SH-SY5Y (cell line): ENCODE measurements around the gene RPS6KC1.

ENCODE experiments used
- GATA2 ChIP-seq: IDR thresholded peaks from 2 replicates; pipeline ENCODE4 v1.6.1; 2011; ENCODE audit warnings: mild to moderate bottlenecking, low read depth, low read length
- GATA3 ChIP-seq: IDR thresholded peaks from 2 replicates; pipeline ENCODE4 v1.6.1; 2011; ENCODE audit warnings: low read depth, mild to moderate bottlenecking, low read length, moderate library complexity

Gene RPS6KC1

GRCh38 chr1:213164561-213164960, 113.5 kb downstream of the RPS6KC1 start:
- no peak for TF ChIP-seq GATA3
- TF ChIP-seq GATA2, result no peak

- TF ChIP-seq GATA3, result no peak
- TF ChIP-seq GATA2, result no peak
These were observed 115.8 kb downstream of the RPS6KC1 start for GRCh38 chr1:213166852-213167251.

DNA sequence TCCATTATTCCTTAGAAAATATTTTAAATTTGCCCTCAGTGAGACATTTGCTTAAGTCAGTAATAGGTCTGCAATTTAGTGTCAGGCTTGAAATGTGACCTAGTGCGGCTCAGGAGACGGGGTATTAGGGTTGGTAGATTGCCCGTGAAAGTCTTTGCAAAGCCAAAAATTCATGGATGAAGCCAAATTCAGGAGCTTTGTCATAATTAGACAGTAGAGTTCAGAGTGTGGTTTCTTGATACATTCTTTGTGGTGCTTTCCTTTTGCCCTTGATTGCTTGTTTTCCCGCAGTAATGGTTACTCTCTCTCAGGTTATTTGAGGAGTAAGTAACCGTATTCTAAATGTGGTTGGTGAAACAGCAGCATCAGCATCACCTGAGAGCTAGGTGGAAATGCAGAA, 120.7 kb downstream of the RPS6KC1 start:
- no peak for TF ChIP-seq GATA2
- no peak for TF ChIP-seq GATA3

GRCh38 chr1:213176341-213176740, 125.3 kb downstream of the RPS6KC1 start:
- TF ChIP-seq GATA2 (no peak), GATA3 (no peak)

GRCh38 chr1:213179784-213180183, 128.7 kb downstream of the RPS6KC1 start:
- TF ChIP-seq GATA2 (no peak), GATA3 (no peak)

DNA sequence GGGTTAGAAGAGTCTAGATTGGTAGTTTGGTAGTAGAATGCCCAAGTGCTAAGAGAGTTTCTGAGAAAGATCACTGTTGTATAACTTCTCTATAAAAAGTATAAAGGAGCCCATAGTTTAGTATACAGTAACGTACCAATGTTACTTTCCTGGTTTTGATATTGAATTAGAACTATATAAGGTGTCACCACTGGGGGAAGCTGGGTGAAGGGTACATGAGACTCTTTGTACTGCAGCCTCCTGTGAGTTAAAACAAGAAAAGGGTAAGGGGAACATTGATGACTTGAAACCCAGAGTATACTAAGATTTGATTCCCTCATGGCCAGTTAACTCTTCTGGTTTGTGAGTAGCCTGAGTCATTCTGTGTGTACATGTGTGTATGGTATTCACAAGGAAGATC, 129.8 kb downstream of the RPS6KC1 start:
- no peak for TF ChIP-seq GATA3
- TF ChIP-seq GATA2, result no peak

DNA sequence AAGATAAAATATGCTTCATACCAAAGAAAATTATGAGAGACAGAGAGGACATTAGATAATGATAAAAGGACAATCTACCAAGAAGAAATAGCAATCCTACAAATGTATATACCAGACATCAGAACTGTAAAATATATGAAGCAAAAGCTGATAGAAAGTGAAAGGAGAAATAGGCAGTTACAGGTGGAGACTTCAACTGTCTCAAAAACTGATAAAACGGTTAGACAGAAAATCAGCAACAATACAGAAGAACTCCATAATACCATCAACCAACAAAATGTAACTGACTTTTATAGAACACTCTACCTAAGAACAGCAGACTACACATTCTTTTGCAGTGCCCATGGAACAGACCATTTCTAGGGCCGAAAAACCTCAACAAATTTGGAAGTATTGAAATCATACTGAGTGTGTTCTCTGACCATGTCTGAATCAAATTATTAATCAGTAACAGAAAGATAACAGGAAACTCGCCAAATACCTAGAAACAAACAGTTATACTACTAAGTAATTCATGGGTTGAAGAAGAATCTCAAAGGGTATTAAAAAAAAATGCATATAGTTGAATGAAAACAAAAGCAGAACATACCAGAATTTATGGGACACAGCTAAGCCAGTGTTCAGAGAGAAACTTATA, 132.1 kb downstream of the RPS6KC1 start:
- no peak for TF ChIP-seq GATA2
- TF ChIP-seq GATA3, result no peak

- TF ChIP-seq GATA2 (no peak), GATA3 (no peak)
These were observed 135.1 kb downstream of the RPS6KC1 start for GRCh38 chr1:213186168-213186567.

DNA sequence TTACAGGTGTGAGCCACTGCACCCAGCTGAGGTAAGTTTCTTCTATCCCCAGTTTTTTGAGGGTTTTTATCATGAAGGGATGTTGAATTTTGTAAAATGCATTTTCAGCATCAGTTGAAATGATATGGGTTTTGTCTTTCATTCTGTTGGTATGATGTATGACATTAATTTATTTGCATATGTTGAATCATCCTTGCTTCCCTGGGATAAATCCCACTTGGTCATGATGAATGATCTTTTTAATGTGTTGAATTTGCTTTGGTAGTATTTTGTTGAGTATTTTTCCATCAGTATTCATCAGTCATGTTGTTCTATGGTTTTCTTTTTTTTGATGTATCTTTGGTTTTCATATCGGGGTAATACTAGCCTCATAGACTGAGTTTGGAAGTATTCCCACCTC, 141.0 kb downstream of the RPS6KC1 start:
- no peak for TF ChIP-seq GATA2
- TF ChIP-seq GATA3, result no peak

DNA sequence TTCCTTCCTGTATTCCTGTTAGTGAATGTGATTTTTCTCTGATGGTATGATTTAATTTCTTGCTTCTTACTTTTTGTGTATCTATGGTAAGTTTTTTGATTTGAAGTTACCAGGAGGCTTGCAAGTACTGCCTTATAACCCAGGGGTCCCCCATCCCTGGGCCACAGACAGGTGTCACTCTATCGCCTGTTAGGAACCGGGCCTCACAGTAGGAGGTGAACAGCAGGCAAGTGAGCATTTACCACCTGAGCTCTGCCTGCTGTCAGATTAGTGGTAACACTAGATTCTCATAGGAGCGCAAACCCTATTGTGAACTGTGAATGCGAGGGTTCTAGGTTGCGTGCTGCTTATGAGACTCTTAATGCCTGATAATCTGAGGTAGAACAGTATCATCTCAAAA, 143.3 kb downstream of the RPS6KC1 start:
- TF ChIP-seq GATA3 (no peak), GATA2 (no peak)

- no peak for TF ChIP-seq GATA3
- TF ChIP-seq GATA2, result no peak
These were observed 143.8 kb downstream of the RPS6KC1 start for GRCh38 chr1:213194855-213195254.

- TF ChIP-seq GATA3, result no peak
These were observed 149.6 kb downstream of the RPS6KC1 start for GRCh38 chr1:213200630-213201029.

GRCh38 chr1:213201380-213202155, 150.5 kb downstream of the RPS6KC1 start:
- TF ChIP-seq GATA2, result no peak
- no peak for TF ChIP-seq GATA3

DNA sequence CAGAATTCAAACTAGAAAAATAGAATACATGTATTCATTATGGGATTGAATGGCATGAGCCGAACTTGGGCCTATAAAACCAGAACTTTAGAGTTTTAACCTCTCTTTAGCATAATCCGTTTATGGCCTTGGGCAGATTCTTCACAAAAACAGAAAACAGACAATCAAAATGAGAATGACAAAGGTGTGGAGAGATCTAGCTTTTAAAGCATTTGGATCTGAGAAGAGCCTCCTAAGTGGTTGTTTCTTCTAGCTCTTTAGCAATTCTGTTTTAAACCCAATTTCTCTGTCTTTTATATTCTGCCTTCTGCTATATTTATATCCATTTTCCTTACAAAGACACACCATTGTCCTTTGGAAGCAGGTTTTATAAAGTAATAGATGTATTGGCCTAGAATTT, 160.2 kb downstream of the RPS6KC1 start:
- TF ChIP-seq GATA3, result no peak
- TF ChIP-seq GATA2, result no peak

- TF ChIP-seq GATA2 (no peak), GATA3 (no peak)
These were observed 170.2 kb downstream of the RPS6KC1 start for GRCh38 chr1:213221209-213221608.
